Measurements from ENCODE around the gene MEGF8. TPM values are rescaled to one million over a fixed set of nuclear protein-coding genes. Genes with fewer than 3 reads are reported as not detected.

The MEGF8 gene, protein sequence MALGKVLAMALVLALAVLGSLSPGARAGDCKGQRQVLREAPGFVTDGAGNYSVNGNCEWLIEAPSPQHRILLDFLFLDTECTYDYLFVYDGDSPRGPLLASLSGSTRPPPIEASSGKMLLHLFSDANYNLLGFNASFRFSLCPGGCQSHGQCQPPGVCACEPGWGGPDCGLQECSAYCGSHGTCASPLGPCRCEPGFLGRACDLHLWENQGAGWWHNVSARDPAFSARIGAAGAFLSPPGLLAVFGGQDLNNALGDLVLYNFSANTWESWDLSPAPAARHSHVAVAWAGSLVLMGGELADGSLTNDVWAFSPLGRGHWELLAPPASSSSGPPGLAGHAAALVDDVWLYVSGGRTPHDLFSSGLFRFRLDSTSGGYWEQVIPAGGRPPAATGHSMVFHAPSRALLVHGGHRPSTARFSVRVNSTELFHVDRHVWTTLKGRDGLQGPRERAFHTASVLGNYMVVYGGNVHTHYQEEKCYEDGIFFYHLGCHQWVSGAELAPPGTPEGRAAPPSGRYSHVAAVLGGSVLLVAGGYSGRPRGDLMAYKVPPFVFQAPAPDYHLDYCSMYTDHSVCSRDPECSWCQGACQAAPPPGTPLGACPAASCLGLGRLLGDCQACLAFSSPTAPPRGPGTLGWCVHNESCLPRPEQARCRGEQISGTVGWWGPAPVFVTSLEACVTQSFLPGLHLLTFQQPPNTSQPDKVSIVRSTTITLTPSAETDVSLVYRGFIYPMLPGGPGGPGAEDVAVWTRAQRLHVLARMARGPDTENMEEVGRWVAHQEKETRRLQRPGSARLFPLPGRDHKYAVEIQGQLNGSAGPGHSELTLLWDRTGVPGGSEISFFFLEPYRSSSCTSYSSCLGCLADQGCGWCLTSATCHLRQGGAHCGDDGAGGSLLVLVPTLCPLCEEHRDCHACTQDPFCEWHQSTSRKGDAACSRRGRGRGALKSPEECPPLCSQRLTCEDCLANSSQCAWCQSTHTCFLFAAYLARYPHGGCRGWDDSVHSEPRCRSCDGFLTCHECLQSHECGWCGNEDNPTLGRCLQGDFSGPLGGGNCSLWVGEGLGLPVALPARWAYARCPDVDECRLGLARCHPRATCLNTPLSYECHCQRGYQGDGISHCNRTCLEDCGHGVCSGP (N-terminal part only)
- polyA plus RNA-seq (2013, experiment 1 of 2): 15.5 TPM
- 21.3 TPM for polyA plus RNA-seq (2013, experiment 2 of 2)

DNA sequence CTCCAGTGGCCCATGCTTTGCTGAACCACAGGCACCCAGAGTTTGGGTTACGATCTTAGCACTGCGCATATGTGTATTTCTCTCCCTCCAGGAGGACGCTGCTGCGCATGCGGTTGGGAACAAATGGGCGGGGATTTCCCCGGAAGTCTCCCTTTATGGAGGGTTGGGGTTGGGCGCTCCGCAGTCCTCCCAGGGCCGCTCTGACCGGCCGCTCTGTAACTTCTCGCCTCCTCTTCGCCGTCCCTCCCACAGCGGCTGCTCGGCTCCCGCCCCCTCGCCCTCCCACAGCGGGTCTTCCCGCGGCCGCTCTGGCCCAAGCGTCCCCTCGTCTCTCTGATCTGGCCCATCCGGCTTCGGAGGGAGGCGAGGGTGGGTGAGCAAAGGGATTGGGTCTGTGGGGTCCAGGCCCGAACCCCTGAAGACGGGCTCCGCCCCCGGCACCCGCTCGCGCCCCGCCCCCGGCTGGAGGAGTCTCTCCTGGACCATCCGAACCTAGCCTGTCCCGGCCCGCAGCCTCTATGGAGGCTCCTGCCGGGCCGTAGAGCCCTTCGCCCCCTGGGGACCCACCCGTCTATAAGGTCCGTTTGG, at the start of gene MEGF8:
Gene MEGF8, plus strand, starts transcription at position 328 of the 588 bp plus-strand sequence. CDS start 609 bp downstream, outside the sequence.
- Histone ChIP-seq H3K4me1 (ENCODE audit: insufficient read depth, low read length) (no peaks in the 10 kb centered on the region), H3K4me3 (ENCODE audit: low read length) (peak within 1 kb of the TSS; percentile 91), H3K36me3 (ENCODE audit: insufficient read depth, low read length) (no peaks in the 10 kb centered on the region), H3K27me3 (ENCODE audit: insufficient read depth, low read length) (peaks cover 36% of the 10 kb centered on the region), H3K9ac (ENCODE audit: low read depth, low read length) (peak within 1 kb of the TSS; percentile 72), H3K9me3 (ENCODE audit: insufficient read depth, low read depth, low read length) (no peaks in the 10 kb centered on the region), H3K27ac (ENCODE audit: low read depth, low read length) (peak within 1 kb of the TSS; percentile 71)
- under 1% methylated on average over 45 of the region's 45 CpGs for WGBS

DNA sequence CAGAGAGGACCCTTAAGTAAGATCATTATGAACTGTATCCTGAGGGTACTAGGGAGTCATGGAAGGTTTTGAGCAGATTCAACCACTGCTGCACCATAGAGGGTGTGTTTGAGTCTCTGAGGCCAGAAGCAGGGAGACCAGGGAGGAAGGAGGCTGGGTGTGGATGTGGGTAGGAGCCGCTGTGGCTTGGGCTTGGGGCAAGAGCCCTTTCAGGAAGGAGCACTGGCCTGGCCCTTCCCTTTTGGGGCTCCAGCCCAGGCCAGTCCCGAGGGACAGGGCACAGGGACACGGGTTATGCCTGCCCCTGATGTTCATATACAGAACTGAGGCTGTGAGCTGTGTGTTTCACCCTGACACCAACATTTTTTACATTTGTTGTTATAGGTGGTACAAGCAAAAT, 49.2 kb upstream of the MEGF8 start:
- H3K36me3 ChIP-seq (ENCODE audit: insufficient read depth, low read length): peaks cover 15% of the 10 kb centered on the region
- WGBS: 90% methylated on average over 3 of the region's 3 CpGs

DNA sequence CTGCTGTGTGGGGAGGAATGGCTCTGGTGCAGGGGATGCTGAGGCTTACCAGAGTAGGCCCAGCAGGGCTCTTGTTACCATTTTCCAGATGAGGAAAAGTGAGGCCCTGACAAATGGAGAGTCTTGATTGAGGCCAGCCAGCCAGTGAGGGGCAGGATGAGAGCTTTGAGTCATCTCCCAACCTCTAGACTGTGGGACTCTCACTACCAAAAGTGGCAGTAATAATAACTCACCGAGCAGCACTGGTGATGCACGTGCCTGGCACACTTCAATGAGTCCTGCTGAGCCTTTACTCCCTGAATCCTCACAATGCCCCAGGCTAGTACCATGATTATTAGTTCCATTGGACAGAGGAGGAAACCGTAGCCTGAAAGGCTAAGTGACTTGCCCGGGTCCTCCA, 48.6 kb upstream of the MEGF8 start:
- Histone ChIP-seq H3K9ac (ENCODE audit: low read depth, low read length) (no peak overlapping the region), H3K4me3 (ENCODE audit: low read length) (no peak overlapping the region), H3K27ac (ENCODE audit: low read depth, low read length) (no peak overlapping the region), H3K27me3 (ENCODE audit: insufficient read depth, low read length) (no peaks in the 10 kb centered on the region), H3K4me1 (ENCODE audit: insufficient read depth, low read length) (peaks cover 12% of the 10 kb centered on the region), H3K9me3 (ENCODE audit: insufficient read depth, low read depth, low read length) (no peaks in the 10 kb centered on the region), H3K36me3 (ENCODE audit: insufficient read depth, low read length) (peaks cover 15% of the 10 kb centered on the region)
- WGBS: 87% methylated on average over 4 of the region's 4 CpGs

More for the DNA sequence above, 49.2 kb upstream of the MEGF8 start:
- no peaks in the 10 kb centered on the region for H3K27me3 ChIP-seq (ENCODE audit: insufficient read depth, low read length)
- H3K9ac ChIP-seq (ENCODE audit: low read depth, low read length): no peak overlapping the region
- H3K4me1 ChIP-seq (ENCODE audit: insufficient read depth, low read length): peaks cover 7% of the 10 kb centered on the region; the same call in 1 of the 2 replicates
- no peak overlapping the region for H3K4me3 ChIP-seq (ENCODE audit: low read length)
- H3K27ac ChIP-seq (ENCODE audit: low read depth, low read length): no peak overlapping the region
- H3K9me3 ChIP-seq (ENCODE audit: insufficient read depth, low read depth, low read length): no peaks in the 10 kb centered on the region

DNA sequence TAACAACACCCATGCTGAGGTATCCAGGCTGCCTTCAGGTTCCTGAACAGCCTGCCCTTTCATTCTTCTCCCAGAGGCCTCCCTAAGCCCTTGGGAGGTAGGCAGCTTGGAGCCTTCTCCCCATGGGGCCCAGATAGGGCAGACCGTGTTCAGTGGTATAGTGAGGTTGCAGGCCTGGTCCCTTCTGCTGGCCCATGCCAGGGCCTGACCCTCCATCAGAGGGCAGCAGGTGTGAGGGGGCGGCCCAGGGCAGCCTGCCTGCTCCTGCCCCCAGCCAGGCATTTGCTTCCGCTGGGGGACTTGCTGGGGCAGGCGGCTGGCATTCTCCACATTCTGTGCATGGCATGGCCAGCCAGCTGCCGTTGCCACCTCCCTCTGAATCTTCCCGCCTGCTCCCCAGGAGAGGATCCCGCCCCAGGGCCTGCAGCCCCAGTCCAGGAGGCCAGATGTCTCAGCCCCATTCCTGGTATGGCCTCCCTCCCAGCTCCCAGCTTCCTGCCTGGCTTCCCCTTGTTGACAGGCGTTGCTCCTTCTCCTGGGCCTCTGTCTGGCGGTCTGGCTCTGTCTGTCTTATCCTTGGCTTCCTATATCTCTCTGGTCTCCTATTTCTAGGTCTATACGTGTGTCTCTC, 47.5 kb upstream of the MEGF8 start:
- Histone ChIP-seq H3K9me3 (ENCODE audit: insufficient read depth, low read depth, low read length) (no peaks in the 10 kb centered on the region), H3K27me3 (ENCODE audit: insufficient read depth, low read length) (no peaks in the 10 kb centered on the region), H3K4me3 (ENCODE audit: low read length) (no peak overlapping the region), H3K4me1 (ENCODE audit: insufficient read depth, low read length) (peaks cover 21% of the 10 kb centered on the region), H3K9ac (ENCODE audit: low read depth, low read length) (no peak overlapping the region), H3K27ac (ENCODE audit: low read depth, low read length) (no peak overlapping the region), H3K36me3 (ENCODE audit: insufficient read depth, low read length) (peaks cover 15% of the 10 kb centered on the region)
- 84% methylated on average over 10 of the region's 10 CpGs for WGBS

DNA sequence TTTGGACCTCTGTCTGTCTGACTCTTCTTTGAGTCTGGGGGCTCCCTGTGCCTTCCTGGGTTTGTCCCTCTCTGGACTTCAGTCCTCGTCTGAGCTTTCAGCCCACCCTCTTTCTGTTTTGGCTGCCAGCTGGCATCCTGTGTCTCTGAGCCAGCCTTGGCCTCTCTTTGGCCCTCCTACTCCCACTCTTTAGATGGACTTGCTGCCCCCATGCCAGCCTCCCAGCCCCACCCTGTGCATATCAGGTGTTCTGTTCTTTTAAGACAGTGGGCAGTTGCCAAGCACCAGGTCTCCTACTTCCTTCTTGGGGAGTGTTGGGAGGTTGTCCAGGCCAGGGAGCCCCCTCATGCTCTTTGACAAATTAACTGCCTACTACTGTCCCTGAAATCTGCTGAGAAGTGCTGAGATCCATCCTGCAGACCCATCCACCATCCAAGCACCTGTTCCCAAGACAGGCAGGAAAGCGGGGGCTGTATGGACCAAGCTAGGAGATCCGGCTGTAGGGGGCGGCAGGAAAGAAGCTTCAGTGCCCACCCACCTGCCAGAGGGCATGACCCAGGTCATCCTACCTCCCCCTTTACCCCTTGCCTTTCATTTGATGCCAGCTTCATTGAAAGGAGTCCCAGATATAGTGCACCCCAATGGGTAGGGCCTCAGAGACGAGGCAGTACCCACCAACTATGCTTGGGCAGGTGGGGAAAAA, 46.8 kb upstream of the MEGF8 start:
- 94% methylated on average over 5 of the region's 5 CpGs for WGBS
- H3K9me3 ChIP-seq (ENCODE audit: insufficient read depth, low read depth, low read length): no peaks in the 10 kb centered on the region
- H3K4me1 ChIP-seq (ENCODE audit: insufficient read depth, low read length): peaks cover 26% of the 10 kb centered on the region
- H3K27ac ChIP-seq (ENCODE audit: low read depth, low read length): no peak overlapping the region
- H3K27me3 ChIP-seq (ENCODE audit: insufficient read depth, low read length): no peaks in the 10 kb centered on the region
- H3K4me3 ChIP-seq (ENCODE audit: low read length): no peak overlapping the region
- H3K9ac ChIP-seq (ENCODE audit: low read depth, low read length): no peak overlapping the region
- peaks cover 10% of the 10 kb centered on the region for H3K36me3 ChIP-seq (ENCODE audit: insufficient read depth, low read length)

DNA sequence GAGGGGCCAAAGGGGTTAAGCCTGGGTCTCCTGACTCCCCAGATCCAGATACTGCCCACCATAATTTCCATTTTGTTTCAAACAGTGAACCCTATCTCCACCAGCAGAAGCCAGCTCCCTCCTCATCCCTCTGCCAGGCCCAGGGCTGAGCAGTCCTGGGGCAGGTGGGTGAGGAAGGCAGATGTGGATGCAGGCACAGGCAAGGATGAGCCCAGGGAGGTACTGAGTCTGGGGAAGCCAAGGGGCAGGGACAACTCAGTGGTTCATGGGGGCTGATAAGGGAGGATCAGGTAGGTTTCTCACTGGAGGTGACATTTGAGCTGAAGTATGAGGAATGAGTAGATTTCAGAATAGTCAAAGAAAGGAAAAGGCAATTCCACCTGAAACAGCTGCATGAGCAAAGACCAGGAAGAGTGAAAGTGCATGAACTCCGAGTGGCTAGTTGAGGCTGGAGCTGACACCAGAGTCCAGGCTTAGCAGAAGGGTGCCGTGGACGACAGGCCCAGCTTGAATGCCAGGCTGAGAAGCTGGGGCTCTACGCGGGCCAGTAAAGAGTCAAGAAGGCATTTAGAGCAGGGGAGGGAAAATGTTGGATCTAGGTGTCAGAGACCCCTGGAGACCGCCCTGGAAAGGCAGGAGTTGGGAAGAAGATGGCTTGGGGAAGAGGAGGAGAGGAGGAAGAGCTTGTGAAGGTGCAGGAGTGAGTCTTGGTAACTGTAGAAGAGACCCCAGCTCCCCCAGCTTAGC, 46.1 kb upstream of the MEGF8 start:
- Histone ChIP-seq H3K27ac (ENCODE audit: low read depth, low read length) (peak overlapping the region; percentile 47; the same call in 1 of the 2 replicates), H3K4me3 (ENCODE audit: low read length) (peak overlapping the region; percentile 77), H3K27me3 (ENCODE audit: insufficient read depth, low read length) (no peaks in the 10 kb centered on the region), H3K9me3 (ENCODE audit: insufficient read depth, low read depth, low read length) (no peaks in the 10 kb centered on the region), H3K36me3 (ENCODE audit: insufficient read depth, low read length) (peaks cover 7% of the 10 kb centered on the region), H3K4me1 (ENCODE audit: insufficient read depth, low read length) (peaks cover 26% of the 10 kb centered on the region), H3K9ac (ENCODE audit: low read depth, low read length) (no peak overlapping the region)
- 38% methylated on average over 6 of the region's 6 CpGs for WGBS

DNA sequence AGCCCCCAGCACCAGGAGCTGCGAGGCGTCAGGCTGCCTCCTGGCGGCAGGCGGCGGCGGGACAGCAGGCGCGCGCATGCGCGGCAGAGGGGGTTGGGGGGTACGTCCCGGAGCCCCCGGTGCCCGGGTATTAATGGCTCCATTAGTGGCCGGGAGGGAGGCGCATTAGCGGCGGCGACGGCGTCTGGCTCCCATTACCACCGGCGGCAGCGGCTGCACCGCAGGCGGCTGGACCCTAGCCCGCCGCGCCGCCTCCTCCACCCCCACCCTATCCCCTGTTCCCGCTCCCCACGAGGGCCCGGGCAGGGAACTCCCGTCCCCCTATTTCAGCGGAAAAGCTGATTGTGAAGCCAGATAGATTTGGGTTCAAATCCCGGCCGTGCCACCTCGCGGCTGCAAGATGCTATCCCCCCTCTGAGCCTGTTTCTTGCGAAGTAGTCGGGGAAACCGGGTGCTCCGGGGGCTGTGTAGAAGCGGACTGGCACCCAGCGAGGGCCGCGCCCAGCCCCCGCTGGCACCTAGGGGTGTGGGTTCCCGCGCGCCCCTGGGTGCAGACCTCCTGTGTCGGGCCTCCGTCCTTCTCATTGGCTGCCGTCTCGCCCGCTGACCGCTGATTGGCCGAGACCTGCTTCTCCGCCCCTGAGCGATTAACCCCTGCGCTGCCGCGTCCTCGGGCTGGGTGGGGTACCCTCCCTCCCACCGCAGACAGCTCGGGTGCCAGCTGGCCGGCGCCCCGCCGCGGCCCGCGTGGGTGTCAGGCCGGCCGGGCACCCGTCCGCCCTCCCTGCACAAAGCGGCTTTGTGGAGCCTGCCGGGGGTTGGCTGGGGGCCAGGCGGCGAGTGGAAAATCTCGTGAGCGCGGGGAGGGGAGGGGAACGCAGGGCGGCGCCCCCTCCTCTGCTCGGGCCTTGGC, 45.3 kb upstream of the MEGF8 start:
- no peaks in the 10 kb centered on the region for H3K9me3 ChIP-seq (ENCODE audit: insufficient read depth, low read depth, low read length)
- H3K36me3 ChIP-seq (ENCODE audit: insufficient read depth, low read length): no peaks in the 10 kb centered on the region
- H3K9ac ChIP-seq (ENCODE audit: low read depth, low read length): no peak overlapping the region
- WGBS: under 1% methylated on average over 85 of the region's 89 CpGs
- peaks cover 28% of the 10 kb centered on the region for H3K4me1 ChIP-seq (ENCODE audit: insufficient read depth, low read length)
- H3K27ac ChIP-seq (ENCODE audit: low read depth, low read length): peak overlapping the region; percentile 68; the same call in 1 of the 2 replicates
- no peaks in the 10 kb centered on the region for H3K27me3 ChIP-seq (ENCODE audit: insufficient read depth, low read length)
- peak overlapping the region; percentile 77 for H3K4me3 ChIP-seq (ENCODE audit: low read length)

DNA sequence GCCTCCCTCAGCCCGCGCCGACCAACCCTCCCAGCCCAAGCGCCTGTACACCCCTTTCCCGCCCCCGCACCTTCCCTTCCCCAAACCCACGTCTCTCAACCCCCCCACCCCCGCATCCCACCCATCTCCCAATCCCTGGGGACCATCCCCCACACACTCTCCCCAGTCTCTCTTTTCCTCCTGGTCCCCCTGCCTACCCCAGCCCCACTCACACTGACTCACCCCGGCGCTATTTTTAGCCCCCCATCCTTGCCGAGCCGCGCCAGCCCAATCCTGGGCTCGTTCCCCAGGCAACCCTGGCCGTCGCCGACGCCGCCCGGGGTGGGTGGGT, 44.7 kb upstream of the MEGF8 start:
- H3K4me3 ChIP-seq (ENCODE audit: low read length): peak overlapping the region; percentile 77
- H3K4me1 ChIP-seq (ENCODE audit: insufficient read depth, low read length): peaks cover 33% of the 10 kb centered on the region
- H3K9ac ChIP-seq (ENCODE audit: low read depth, low read length): no peak overlapping the region
- H3K36me3 ChIP-seq (ENCODE audit: insufficient read depth, low read length): no peaks in the 10 kb centered on the region
- H3K27ac ChIP-seq (ENCODE audit: low read depth, low read length): no peak overlapping the region; the same call in 1 of the 2 replicates
- 1% methylated on average over 20 of the region's 20 CpGs for WGBS
- no peaks in the 10 kb centered on the region for H3K9me3 ChIP-seq (ENCODE audit: insufficient read depth, low read depth, low read length)
- no peaks in the 10 kb centered on the region for H3K27me3 ChIP-seq (ENCODE audit: insufficient read depth, low read length)

Data from HUES64 (cell line).